Nephron (organoid): ENCODE results near the gene ALK.

Source experiments
- H3K27ac Mint-ChIP-seq, 3 experiments: 2 replicates each; pipeline ENCODE4 v1.8.0; 2020; ENCODE audit warnings: mixed read lengths in 3 of 3, mild to moderate bottlenecking in 2 of 3, moderate library complexity in 1 of 3
- H3K27me3 Mint-ChIP-seq: 2 replicates; pipeline ENCODE4 v1.8.0; 2021; ENCODE audit warnings: low read depth, mild to moderate bottlenecking, moderate library complexity, mixed read lengths
- H3K36me3 Mint-ChIP-seq: 2 replicates; pipeline ENCODE4 v1.8.0; 2020; ENCODE audit warnings: low read depth, mixed read lengths
- H3K4me1 Mint-ChIP-seq: 2 replicates; pipeline ENCODE4 v1.8.0; 2020; ENCODE audit warnings: mixed read lengths
- H3K4me3 Mint-ChIP-seq, 3 experiments: 2 replicates each; pipeline ENCODE4 v1.8.0; 2020; ENCODE audit warnings: mild to moderate bottlenecking in 3 of 3, mixed read lengths in 3 of 3, moderate library complexity in 2 of 3
- H3K9me3 Mint-ChIP-seq: 2 replicates; pipeline ENCODE4 v1.8.0; 2020; ENCODE audit warnings: mixed read lengths
- TF ChIP-seq, protein P1 (sequence below), 3 experiments: fragments of 200-600 bp; sonication (generic); IDR thresholded peaks; one replicate each; pipeline ENCODE4 v1.5.0; 2021; ENCODE audit warnings: antibody characterized with exemption in 3 of 3; ENCODE audit not compliant: unreplicated experiment in 3 of 3

ALK gene

DNA sequence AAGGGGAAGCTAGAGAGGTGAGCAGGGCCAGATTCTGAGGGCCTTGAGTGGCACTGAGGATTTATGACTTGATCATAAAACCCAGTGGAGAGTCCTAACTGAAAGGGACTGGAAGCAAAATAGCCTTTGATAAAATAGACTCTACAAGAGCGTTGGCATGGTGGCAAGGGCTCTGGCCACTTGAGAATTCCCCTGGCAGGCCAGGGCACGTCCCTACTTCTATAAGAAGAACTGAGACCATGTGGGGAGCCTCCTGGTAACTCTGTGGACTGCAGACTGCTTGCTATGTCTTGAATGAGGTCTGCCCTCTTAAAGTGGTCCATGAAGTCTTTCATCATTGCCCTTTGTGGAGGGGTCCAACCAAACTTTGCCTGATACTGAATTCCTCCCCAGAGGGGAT lies 324.8 kb downstream of the ALK start:
- Mint-ChIP-seq H3K4me3 (no peak overlapping the region), H3K4me1 (peaks cover 15% of the 10 kb centered on the region), H3K9me3 (peaks cover 5% of the 10 kb centered on the region), H3K27me3 (peaks cover 12% of the 10 kb centered on the region), H3K27ac (no peak overlapping the region), H3K36me3 (no peaks in the 10 kb centered on the region)
- TF ChIP-seq, protein P1, sequence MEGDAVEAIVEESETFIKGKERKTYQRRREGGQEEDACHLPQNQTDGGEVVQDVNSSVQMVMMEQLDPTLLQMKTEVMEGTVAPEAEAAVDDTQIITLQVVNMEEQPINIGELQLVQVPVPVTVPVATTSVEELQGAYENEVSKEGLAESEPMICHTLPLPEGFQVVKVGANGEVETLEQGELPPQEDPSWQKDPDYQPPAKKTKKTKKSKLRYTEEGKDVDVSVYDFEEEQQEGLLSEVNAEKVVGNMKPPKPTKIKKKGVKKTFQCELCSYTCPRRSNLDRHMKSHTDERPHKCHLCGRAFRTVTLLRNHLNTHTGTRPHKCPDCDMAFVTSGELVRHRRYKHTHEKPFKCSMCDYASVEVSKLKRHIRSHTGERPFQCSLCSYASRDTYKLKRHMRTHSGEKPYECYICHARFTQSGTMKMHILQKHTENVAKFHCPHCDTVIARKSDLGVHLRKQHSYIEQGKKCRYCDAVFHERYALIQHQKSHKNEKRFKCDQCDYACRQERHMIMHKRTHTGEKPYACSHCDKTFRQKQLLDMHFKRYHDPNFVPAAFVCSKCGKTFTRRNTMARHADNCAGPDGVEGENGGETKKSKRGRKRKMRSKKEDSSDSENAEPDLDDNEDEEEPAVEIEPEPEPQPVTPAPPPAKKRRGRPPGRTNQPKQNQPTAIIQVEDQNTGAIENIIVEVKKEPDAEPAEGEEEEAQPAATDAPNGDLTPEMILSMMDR (IDR thresholded peaks at IDR 0.05; ENCODE audit: unreplicated experiment in 3 of 3) = no peak

DNA sequence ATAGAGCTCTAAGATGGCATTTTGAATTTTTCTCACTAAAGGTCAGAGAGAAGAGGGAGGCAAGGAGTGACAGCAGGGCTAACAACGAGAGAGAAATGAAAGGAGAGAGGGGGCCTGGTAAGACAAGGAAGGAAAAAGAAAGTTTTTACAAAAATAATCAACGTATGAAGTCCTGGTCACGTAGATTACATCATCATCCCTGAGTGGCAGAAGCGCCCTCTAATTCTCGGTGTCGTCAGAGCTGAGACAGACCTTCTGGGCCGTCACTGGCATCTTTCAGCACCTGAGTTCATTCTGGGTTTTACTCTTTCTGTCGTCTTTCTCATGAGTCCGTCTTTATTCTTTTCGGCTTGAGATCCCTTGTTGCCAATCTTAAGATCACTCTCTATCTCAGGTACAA lies 329.8 kb downstream of the ALK start:
- no peaks in the 10 kb centered on the region for H3K4me1 Mint-ChIP-seq
- no peak overlapping the region for H3K27ac Mint-ChIP-seq
- TF ChIP-seq, protein P1 (IDR thresholded peaks at IDR 0.05; ENCODE audit: unreplicated experiment in 3 of 3) = no peak
- no peaks in the 10 kb centered on the region for H3K36me3 Mint-ChIP-seq
- no peaks in the 10 kb centered on the region for H3K9me3 Mint-ChIP-seq
- peaks cover 16% of the 10 kb centered on the region for H3K27me3 Mint-ChIP-seq
- H3K4me3 Mint-ChIP-seq = no peak overlapping the region

DNA sequence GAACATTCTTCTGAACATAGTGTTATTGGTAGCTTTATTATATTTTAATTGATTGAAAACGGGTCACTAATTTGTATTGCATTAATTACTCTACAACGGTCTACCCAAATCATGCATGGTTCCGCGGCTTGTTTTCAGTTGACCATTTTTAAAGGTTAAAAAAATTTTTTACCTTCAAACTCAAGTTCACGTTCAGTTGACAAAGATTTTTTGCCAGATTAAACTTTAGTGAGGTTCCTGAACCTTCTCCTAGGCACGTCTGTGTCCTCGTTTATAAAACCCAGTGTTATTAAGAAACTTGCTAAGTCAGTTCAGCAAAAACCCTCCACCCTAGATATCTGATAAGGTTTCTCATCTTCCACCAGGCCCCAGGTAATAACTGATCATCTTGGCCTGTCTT lies 331.2 kb downstream of the ALK start:
- Mint-ChIP-seq H3K36me3 (no peaks in the 10 kb centered on the region), H3K9me3 (no peaks in the 10 kb centered on the region), H3K27me3 (peaks cover 16% of the 10 kb centered on the region), H3K27ac (no peak overlapping the region), H3K4me3 (no peak overlapping the region), H3K4me1 (no peaks in the 10 kb centered on the region)
- TF ChIP-seq, protein P1 (IDR thresholded peaks at IDR 0.05; ENCODE audit: unreplicated experiment in 3 of 3) = no peak

DNA sequence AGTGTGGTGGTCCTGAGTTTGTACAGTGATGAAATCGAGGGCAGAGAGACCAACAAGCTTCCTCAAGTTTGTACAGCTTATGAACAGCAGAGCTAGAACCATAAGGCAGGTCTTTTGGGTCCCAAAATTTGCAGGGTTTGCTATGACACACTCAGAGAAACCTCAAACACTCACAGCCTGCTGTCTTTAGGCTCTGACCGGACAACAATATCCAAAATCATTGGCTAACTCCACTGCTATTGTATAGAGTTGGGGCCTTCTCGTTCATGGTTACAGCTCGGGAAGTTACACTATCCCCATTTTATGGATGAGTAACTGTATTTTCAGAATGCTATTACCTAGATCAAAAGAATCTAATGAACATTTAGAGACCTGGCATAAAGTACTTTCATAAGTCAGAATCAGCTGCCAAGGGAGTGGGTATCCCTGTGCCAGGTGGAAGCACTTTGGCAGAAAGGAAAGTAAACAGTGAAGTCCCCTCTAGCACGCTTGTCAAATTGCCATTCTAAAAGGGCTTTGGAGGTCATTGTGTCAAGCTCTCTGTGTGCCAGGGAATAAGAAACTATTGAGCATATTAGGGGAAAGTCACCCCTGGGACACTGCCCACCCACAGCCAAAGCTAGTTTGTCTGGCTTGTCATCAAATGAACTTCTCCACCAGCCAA lies 331.8 kb downstream of the ALK start:
- H3K36me3 Mint-ChIP-seq = no peaks in the 10 kb centered on the region
- no peak overlapping the region for H3K4me3 Mint-ChIP-seq
- H3K9me3 Mint-ChIP-seq = no peaks in the 10 kb centered on the region
- no peaks in the 10 kb centered on the region for H3K4me1 Mint-ChIP-seq
- no peak overlapping the region for H3K27ac Mint-ChIP-seq
- H3K27me3 Mint-ChIP-seq = peaks cover 18% of the 10 kb centered on the region
- TF ChIP-seq, protein P1 (IDR thresholded peaks at IDR 0.05; ENCODE audit: unreplicated experiment in 3 of 3) = no peak

DNA sequence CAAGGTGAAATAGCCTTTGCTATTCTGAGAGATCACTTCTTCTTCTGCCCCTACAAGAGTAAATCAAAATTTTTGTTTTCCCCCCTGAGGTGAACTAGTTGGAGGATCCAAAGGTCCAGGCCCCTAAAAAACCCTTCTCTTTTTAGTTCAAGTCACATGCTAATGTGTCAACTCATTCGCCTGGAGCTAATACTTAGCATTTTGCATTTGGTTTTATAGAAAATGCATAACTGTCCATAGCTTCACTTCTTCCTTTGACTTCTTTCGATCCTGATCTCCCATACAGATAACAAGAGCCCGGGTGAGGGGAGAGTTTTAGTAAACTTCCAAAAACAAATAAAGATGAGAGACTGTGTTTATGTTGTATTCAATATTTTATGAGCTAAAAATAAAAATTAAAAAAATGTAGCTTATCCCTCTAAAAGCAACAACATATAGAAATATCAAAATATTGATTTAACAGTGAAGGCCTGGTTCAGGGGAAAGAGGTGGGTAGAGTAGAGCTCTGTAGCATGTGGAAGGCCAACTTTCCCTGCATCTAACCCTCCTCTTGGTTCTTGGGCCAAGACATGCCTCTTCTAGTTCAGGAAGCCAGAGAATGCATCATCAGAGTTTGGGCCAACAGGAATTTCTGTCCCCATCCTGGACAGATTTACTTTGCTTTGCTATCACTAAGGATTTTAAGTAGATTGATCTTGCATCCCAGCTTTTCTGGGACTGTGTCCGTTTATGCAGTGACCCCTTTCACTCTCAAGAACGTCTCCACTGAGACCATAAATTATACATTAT lies 333.8 kb downstream of the ALK start:
- Mint-ChIP-seq H3K9me3 (no peaks in the 10 kb centered on the region), H3K4me3 (no peak overlapping the region), H3K36me3 (no peaks in the 10 kb centered on the region), H3K4me1 (no peaks in the 10 kb centered on the region), H3K27me3 (peaks cover 16% of the 10 kb centered on the region), H3K27ac (no peak overlapping the region)
- TF ChIP-seq, protein P1 (IDR thresholded peaks at IDR 0.05; ENCODE audit: unreplicated experiment in 3 of 3) = no peak
